GM12873 (cell line): ENCODE results near the gene ATP9B.

ENCODE experiments used
- CTCF ChIP-seq: IDR thresholded peaks from 2 replicates; pipeline ENCODE4 v1.5.1; 2012; ENCODE audit warnings: low read depth, mild to moderate bottlenecking, moderate library complexity, low read length, control low read depth; ENCODE audit not compliant: insufficient read depth; ENCODE audit errors: missing control alignments

Gene ATP9B

GRCh38 chr18:79259218-79259617 lies 190.0 kb downstream of the ATP9B start:
- TF ChIP-seq CTCF: no peak

GRCh38 chr18:79260023-79260422 lies 190.8 kb downstream of the ATP9B start:
- TF ChIP-seq CTCF: no peak

- TF ChIP-seq CTCF: no peak
Measured at GRCh38 chr18:79260510-79260909, 191.3 kb downstream of the ATP9B start.

GRCh38 chr18:79272916-79273315 lies 203.7 kb downstream of the ATP9B start:
- TF ChIP-seq CTCF: no peak

GRCh38 chr18:79274823-79275222 lies 205.6 kb downstream of the ATP9B start:
- TF ChIP-seq CTCF: no peak

GRCh38 chr18:79275461-79275860 lies 206.3 kb downstream of the ATP9B start:
- TF ChIP-seq CTCF: no peak

- no peak for TF ChIP-seq CTCF
Measured at GRCh38 chr18:79275992-79276391, 206.8 kb downstream of the ATP9B start.

- no peak for TF ChIP-seq CTCF
Measured at GRCh38 chr18:79278896-79279295, 209.7 kb downstream of the ATP9B start.
